WTC11 (cell line): Measurements from ENCODE around the gene EPHA2.

Source experiments
- ESRRA ChIP-seq: sonication (generic); formaldehyde crosslinking; IDR thresholded peaks from 2 replicates; pipeline ENCODE4 v1.8.1; 2022; ENCODE audit warnings: mild to moderate bottlenecking, missing genetic modification reagents, borderline replicate concordance
- FOXJ3 ChIP-seq: sonication (generic); formaldehyde crosslinking; IDR thresholded peaks from 2 replicates; pipeline ENCODE4 v1.9.0; 2021; ENCODE audit warnings: missing genetic modification reagents, mild to moderate bottlenecking, borderline replicate concordance
- GABPB1 ChIP-seq: sonication (generic); formaldehyde crosslinking; IDR thresholded peaks from 2 replicates; pipeline ENCODE4 v1.8.1; 2023; ENCODE audit warnings: mild to moderate bottlenecking, missing genetic modification reagents
- MXD4 ChIP-seq: fragments of 250-450 bp; sonication (Bioruptor Pico); IDR thresholded peaks from 2 replicates; pipeline ENCODE4 v1.8.0; 2021; ENCODE audit warnings: mild to moderate bottlenecking, moderate library complexity, borderline replicate concordance
- SMAD3 ChIP-seq: sonication (generic); formaldehyde crosslinking; IDR thresholded peaks from 2 replicates; pipeline ENCODE4 v1.8.0; 2022; ENCODE audit warnings: missing genetic modification reagents, mild to moderate bottlenecking, borderline replicate concordance
- SP1 ChIP-seq: sonication (generic); formaldehyde crosslinking; conservative IDR thresholded peaks from 2 replicates; pipeline ENCODE4 v1.8.1; 2022; ENCODE audit warnings: missing genetic modification reagents
- ZNF121 ChIP-seq: sonication (generic); formaldehyde crosslinking; IDR thresholded peaks from 2 replicates; pipeline ENCODE4 v1.8.0; 2023; ENCODE audit warnings: missing genetic modification reagents
- ZNF138 ChIP-seq: sonication (generic); formaldehyde crosslinking; conservative IDR thresholded peaks from 2 replicates; pipeline ENCODE4 v1.8.1; 2022; ENCODE audit warnings: mild to moderate bottlenecking, moderate library complexity, missing genetic modification reagents
- TF ChIP-seq, protein P1 (sequence below): fragments of 200-600 bp; IDR thresholded peaks from 2 replicates; pipeline ENCODE4 v1.8.0; 2022; ENCODE audit warnings: antibody characterized with exemption
- TF ChIP-seq, protein P2 (sequence below): sonication (generic); formaldehyde crosslinking; IDR thresholded peaks from 2 replicates; pipeline ENCODE4 v1.8.1; 2023; ENCODE audit warnings: mild to moderate bottlenecking, missing genetic modification reagents
- TF ChIP-seq, protein P3 (sequence below): sonication (generic); formaldehyde crosslinking; conservative IDR thresholded peaks from 2 replicates; pipeline ENCODE4 v1.8.1; 2023; ENCODE audit warnings: mild to moderate bottlenecking, low read depth, missing genetic modification reagents, moderate library complexity
- TF ChIP-seq, protein P4 (sequence below): sonication (generic); formaldehyde crosslinking; IDR thresholded peaks from 2 replicates; pipeline ENCODE4 v1.8.1; 2023; ENCODE audit warnings: mild to moderate bottlenecking, missing genetic modification reagents, moderate library complexity
- TF ChIP-seq, protein P5 (sequence below): sonication (generic); formaldehyde crosslinking; IDR thresholded peaks from 2 replicates; pipeline ENCODE4 v1.8.1; 2023; ENCODE audit warnings: mild to moderate bottlenecking, missing genetic modification reagents, moderate library complexity
- TF ChIP-seq, protein P6 (sequence below): fragments of 250-450 bp; sonication (Bioruptor Pico); IDR thresholded peaks from 2 replicates; pipeline ENCODE4 v1.9.0; 2021; ENCODE audit warnings: mild to moderate bottlenecking

DNA sequence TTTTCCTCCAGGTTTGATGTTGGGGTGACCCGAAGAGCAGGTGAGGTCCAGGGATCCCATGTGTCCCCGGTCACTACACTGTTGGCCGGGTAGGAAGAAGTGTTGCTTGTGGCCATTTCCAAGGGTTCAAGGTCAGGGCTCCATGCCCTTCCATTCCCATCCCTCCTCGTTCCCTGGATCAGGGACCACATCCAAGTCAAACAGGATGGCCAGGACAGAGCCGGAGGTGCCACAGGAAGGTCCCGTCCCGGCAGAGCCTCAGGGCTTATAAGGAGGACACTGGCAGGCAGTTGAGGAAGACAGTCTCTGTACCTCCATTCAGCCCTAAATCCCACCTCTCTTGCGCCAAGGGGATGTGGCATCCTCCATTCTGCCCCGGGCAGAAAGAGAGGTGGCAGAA, 60.4 kb downstream of the EPHA2 start:
- TF ChIP-seq, protein P1, sequence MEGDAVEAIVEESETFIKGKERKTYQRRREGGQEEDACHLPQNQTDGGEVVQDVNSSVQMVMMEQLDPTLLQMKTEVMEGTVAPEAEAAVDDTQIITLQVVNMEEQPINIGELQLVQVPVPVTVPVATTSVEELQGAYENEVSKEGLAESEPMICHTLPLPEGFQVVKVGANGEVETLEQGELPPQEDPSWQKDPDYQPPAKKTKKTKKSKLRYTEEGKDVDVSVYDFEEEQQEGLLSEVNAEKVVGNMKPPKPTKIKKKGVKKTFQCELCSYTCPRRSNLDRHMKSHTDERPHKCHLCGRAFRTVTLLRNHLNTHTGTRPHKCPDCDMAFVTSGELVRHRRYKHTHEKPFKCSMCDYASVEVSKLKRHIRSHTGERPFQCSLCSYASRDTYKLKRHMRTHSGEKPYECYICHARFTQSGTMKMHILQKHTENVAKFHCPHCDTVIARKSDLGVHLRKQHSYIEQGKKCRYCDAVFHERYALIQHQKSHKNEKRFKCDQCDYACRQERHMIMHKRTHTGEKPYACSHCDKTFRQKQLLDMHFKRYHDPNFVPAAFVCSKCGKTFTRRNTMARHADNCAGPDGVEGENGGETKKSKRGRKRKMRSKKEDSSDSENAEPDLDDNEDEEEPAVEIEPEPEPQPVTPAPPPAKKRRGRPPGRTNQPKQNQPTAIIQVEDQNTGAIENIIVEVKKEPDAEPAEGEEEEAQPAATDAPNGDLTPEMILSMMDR = no peak
- TF ChIP-seq SP1 (CRISPR knock-in tag) (no peak), SMAD3 (CRISPR knock-in tag) (no peak), MXD4 (CRISPR knock-in tag) (no peak), FOXJ3 (CRISPR knock-in tag) (no peak), ZNF121 (CRISPR knock-in tag) (no peak), GABPB1 (no peak), ZNF138 (CRISPR knock-in tag) (no peak), ESRRA (CRISPR knock-in tag) (no peak)
- TF ChIP-seq, protein P2, sequence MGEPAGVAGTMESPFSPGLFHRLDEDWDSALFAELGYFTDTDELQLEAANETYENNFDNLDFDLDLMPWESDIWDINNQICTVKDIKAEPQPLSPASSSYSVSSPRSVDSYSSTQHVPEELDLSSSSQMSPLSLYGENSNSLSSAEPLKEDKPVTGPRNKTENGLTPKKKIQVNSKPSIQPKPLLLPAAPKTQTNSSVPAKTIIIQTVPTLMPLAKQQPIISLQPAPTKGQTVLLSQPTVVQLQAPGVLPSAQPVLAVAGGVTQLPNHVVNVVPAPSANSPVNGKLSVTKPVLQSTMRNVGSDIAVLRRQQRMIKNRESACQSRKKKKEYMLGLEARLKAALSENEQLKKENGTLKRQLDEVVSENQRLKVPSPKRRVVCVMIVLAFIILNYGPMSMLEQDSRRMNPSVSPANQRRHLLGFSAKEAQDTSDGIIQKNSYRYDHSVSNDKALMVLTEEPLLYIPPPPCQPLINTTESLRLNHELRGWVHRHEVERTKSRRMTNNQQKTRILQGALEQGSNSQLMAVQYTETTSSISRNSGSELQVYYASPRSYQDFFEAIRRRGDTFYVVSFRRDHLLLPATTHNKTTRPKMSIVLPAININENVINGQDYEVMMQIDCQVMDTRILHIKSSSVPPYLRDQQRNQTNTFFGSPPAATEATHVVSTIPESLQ (CRISPR knock-in tag) = no peak
- TF ChIP-seq, protein P3, sequence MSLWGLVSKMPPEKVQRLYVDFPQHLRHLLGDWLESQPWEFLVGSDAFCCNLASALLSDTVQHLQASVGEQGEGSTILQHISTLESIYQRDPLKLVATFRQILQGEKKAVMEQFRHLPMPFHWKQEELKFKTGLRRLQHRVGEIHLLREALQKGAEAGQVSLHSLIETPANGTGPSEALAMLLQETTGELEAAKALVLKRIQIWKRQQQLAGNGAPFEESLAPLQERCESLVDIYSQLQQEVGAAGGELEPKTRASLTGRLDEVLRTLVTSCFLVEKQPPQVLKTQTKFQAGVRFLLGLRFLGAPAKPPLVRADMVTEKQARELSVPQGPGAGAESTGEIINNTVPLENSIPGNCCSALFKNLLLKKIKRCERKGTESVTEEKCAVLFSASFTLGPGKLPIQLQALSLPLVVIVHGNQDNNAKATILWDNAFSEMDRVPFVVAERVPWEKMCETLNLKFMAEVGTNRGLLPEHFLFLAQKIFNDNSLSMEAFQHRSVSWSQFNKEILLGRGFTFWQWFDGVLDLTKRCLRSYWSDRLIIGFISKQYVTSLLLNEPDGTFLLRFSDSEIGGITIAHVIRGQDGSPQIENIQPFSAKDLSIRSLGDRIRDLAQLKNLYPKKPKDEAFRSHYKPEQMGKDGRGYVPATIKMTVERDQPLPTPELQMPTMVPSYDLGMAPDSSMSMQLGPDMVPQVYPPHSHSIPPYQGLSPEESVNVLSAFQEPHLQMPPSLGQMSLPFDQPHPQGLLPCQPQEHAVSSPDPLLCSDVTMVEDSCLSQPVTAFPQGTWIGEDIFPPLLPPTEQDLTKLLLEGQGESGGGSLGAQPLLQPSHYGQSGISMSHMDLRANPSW = no peak
- TF ChIP-seq, protein P4, sequence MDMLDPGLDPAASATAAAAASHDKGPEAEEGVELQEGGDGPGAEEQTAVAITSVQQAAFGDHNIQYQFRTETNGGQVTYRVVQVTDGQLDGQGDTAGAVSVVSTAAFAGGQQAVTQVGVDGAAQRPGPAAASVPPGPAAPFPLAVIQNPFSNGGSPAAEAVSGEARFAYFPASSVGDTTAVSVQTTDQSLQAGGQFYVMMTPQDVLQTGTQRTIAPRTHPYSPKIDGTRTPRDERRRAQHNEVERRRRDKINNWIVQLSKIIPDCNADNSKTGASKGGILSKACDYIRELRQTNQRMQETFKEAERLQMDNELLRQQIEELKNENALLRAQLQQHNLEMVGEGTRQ = no peak
- TF ChIP-seq, protein P5, sequence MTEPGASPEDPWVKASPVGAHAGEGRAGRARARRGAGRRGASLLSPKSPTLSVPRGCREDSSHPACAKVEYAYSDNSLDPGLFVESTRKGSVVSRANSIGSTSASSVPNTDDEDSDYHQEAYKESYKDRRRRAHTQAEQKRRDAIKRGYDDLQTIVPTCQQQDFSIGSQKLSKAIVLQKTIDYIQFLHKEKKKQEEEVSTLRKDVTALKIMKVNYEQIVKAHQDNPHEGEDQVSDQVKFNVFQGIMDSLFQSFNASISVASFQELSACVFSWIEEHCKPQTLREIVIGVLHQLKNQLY = no peak
- TF ChIP-seq, protein P6, sequence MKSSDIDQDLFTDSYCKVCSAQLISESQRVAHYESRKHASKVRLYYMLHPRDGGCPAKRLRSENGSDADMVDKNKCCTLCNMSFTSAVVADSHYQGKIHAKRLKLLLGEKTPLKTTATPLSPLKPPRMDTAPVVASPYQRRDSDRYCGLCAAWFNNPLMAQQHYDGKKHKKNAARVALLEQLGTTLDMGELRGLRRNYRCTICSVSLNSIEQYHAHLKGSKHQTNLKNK = no peak
